Glutamatergic neuron (in vitro differentiated cells): Measurements from ENCODE around the gene RRP1. TPM values are rescaled to one million over a fixed set of nuclear protein-coding genes. Genes with fewer than 3 reads are reported as not detected.
A peak's percentile ranks its signal among the peaks of the same experiment; 100 is the strongest.

ENCODE experiments used
- DNase-seq: peaks from one replicate; pipeline ENCODE4 v3.0.0; 2022
- H3K27ac Mint-ChIP-seq: one replicate; pipeline ENCODE4 v1.8.0; 2020; ENCODE audit warnings: mild to moderate bottlenecking, mixed read lengths, inconsistent platforms; ENCODE audit not compliant: unreplicated experiment
- H3K27me3 Mint-ChIP-seq: one replicate; pipeline ENCODE4 v1.8.0; 2020; ENCODE audit warnings: mild to moderate bottlenecking, moderate library complexity, mixed read lengths, inconsistent platforms; ENCODE audit not compliant: unreplicated experiment
- H3K36me3 Mint-ChIP-seq: one replicate; pipeline ENCODE4 v1.8.0; 2020; ENCODE audit warnings: mild to moderate bottlenecking, mixed read lengths, inconsistent platforms; ENCODE audit not compliant: unreplicated experiment
- H3K4me1 Mint-ChIP-seq: one replicate; pipeline ENCODE4 v1.8.0; 2020; ENCODE audit warnings: mild to moderate bottlenecking, low read depth, mixed read lengths, inconsistent platforms; ENCODE audit not compliant: unreplicated experiment
- H3K4me3 Mint-ChIP-seq: one replicate; pipeline ENCODE4 v1.8.0; 2020; ENCODE audit warnings: mild to moderate bottlenecking, mixed read lengths, inconsistent platforms; ENCODE audit not compliant: unreplicated experiment
- H3K9me3 Mint-ChIP-seq: one replicate; pipeline ENCODE4 v1.8.0; 2020; ENCODE audit warnings: mild to moderate bottlenecking, moderate library complexity, mixed read lengths, inconsistent platforms; ENCODE audit not compliant: unreplicated experiment
- total RNA-seq: library from RNA; stranded (reverse); fragmentation: NEBNext Ultra II Directional; extraction: Animal tissue kit (Norgen Biotek cat#: 25700); gene quantifications from one replicate; pipeline ENCODE4 v1.2.1, GENCODE V29; 2021; ENCODE audit not compliant: unreplicated experiment
- TF ChIP-seq, protein P1 (sequence below): fragments of 200-600 bp; sonication (generic); IDR thresholded peaks from one replicate; pipeline ENCODE4 v1.5.0; 2021; ENCODE audit not compliant: partially characterized antibody, unreplicated experiment

The RRP1 gene
- total RNA-seq, 1 donor from 2014 or later, result 26.2 TPM

DNA sequence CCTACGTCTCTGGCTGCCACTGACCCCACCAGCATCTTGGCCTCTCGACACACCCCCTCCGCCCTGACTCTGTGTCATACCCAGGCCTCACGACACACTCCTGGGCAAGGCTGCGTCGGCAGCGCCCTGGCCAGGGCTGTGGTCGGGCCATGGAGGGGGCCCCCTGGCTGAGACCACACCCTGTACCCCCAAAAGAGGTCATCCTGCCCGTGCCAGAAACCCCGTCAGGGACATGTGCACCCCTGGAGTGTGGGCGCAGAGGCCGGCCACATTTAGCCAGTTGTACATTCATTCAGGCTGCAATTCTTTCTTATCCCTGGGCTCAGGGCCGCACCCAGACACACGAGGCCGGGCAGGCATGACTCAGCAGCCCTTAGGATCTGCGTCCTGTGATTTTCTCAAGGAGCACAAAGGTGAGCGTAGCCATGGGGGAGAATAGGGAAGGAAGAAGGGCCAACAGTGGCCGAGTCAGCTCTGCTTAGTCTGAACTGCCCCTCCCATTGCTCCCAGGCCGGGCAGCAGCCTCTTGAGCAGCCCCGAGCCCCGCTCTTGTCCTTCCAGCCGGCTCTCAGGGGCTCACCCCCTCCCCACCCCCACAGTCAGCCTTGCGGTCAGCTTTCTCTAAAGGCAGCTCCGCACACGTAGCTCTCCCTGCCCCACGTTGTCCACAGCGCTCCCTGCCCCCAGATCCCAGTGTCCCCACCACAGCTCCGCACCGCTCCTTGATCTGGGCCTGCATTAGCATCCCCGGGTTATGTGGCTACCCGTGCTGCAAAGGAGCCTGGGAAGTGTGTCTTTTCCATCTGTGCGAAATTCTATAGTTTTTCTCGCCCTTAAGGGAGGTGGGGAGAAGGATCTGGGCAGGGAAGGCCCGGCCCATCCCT, 21.2 kb upstream of the RRP1 start:
- Mint-ChIP-seq H3K4me1 (peaks cover 33% of the 10 kb centered on the region), H3K9me3 (peaks cover 5% of the 10 kb centered on the region), H3K27me3 (peaks cover 10% of the 10 kb centered on the region), H3K27ac (peak overlapping the region; percentile 88), H3K4me3 (peak overlapping the region; percentile 5), H3K36me3 (peaks cover 5% of the 10 kb centered on the region)
- DNase-seq, result no peak
- TF ChIP-seq, protein P1, sequence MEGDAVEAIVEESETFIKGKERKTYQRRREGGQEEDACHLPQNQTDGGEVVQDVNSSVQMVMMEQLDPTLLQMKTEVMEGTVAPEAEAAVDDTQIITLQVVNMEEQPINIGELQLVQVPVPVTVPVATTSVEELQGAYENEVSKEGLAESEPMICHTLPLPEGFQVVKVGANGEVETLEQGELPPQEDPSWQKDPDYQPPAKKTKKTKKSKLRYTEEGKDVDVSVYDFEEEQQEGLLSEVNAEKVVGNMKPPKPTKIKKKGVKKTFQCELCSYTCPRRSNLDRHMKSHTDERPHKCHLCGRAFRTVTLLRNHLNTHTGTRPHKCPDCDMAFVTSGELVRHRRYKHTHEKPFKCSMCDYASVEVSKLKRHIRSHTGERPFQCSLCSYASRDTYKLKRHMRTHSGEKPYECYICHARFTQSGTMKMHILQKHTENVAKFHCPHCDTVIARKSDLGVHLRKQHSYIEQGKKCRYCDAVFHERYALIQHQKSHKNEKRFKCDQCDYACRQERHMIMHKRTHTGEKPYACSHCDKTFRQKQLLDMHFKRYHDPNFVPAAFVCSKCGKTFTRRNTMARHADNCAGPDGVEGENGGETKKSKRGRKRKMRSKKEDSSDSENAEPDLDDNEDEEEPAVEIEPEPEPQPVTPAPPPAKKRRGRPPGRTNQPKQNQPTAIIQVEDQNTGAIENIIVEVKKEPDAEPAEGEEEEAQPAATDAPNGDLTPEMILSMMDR, result no peak

DNA sequence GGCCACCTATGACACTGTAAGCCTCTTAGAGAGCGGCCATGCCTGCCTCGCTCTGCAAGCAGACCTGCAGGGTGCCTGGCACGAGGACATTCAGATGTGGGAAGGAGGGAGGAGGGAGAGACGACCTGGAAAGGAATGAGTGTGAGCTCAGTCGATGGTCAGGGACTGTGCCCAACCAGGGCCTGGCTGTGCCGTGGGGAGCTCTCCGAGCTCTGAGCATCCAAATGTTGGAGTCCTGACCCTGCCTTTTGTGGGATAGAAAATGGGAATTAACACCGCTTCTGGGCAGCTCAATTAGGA, 20.6 kb upstream of the RRP1 start:
- Mint-ChIP-seq H3K4me1 (peaks cover 33% of the 10 kb centered on the region), H3K9me3 (peaks cover 7% of the 10 kb centered on the region), H3K4me3 (peak overlapping the region; percentile 5), H3K27me3 (peaks cover 10% of the 10 kb centered on the region), H3K27ac (peak overlapping the region; percentile 52), H3K36me3 (peaks cover 5% of the 10 kb centered on the region)
- no peak for DNase-seq
- TF ChIP-seq, protein P1, result no peak

DNA sequence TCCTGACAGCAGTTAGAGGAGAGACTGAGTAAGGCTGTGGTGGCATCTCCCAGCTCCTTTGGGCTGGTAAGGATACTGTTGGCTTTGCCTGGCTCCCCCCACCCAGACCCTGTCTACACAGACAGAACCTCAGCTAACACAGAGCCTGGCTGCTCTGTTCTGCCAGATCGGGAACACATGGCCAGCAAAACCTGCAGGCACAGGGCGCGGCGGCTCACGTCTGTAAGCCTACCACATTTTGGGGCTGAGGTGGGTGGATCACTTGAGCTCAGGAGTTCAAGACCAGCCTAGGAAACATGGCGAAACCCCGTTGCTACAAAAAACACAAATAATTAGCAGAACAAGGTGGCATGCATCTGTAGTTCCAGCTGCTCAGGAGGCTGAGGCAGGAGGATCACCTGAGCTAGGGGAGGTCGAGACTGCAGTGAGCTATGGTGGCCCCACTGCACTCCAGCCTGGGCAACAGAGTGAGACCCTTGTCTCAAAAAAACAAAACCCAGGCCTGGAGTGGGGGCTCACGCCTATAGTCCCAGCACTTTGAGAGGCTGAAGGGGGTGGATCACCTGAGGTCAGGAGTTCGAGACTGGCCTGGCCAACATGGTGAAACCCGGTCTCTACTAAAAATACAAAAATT, 19.9 kb upstream of the RRP1 start:
- Mint-ChIP-seq H3K36me3 (peaks cover 5% of the 10 kb centered on the region), H3K4me3 (no peak overlapping the region), H3K9me3 (peaks cover 6% of the 10 kb centered on the region), H3K27me3 (peaks cover 10% of the 10 kb centered on the region), H3K4me1 (peaks cover 33% of the 10 kb centered on the region), H3K27ac (no peak overlapping the region)
- DNase-seq, result no peak
- TF ChIP-seq, protein P1, result no peak

DNA sequence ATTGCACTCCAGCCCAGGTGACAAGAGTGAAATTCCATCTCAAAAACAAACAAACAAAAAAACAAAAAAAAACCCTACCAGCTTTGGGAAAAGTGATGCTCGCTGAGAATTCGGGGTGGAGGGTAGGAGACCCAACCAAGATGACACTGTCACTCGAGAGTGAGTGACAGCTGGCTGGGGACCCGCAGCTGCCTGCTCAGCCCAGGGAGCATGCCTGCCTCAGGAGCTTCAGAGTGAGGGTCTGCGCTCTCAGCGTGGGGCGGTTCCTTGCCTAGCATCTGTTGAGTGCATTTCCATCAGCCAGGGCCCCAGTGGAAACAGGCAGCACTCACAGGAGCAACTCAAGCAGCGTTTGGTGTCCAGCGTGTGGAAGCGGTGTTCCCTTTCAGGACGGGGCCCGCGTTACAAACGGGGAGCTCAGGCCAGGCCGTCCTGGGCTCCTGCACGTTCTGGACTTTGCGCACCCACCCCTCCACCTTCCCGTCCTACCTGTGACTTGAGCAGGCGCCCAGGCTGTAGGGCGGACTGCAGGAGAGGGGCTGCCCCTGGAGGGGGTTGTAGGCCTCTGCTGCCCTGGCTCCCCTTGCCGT, 19.2 kb upstream of the RRP1 start:
- Mint-ChIP-seq H3K27me3 (peaks cover 10% of the 10 kb centered on the region), H3K9me3 (peaks cover 6% of the 10 kb centered on the region), H3K4me1 (peaks cover 36% of the 10 kb centered on the region)

More for the DNA sequence above, 19.2 kb upstream of the RRP1 start:
- Mint-ChIP-seq H3K36me3 (peaks cover 5% of the 10 kb centered on the region), H3K4me3 (no peak overlapping the region), H3K27ac (peak overlapping the region; percentile 48)
- TF ChIP-seq, protein P1, result no peak
- peak; percentile 46 for DNase-seq
